Myocyte (in vitro differentiated cells): ENCODE data around the gene ABCC9. TPM values are rescaled to one million over a fixed set of nuclear protein-coding genes. Genes with fewer than 3 reads are reported as not detected.

Experiments used
- DNase-seq: peaks from one replicate; pipeline ENCODE4 v3.0.0-alpha.2; 2012; ENCODE audit warnings: low read depth
- polyA plus RNA-seq: library from polyadenylated mRNA; unstranded; fragments of >200 nt; gene quantifications from one replicate; pipeline ENCODE4 v1.2.1, GENCODE V29; 2012; ENCODE audit warnings: missing spikeins
- total RNA-seq: library from RNA; depleted of rRNA; stranded (reverse); fragments of >200 nt; gene quantifications from 2 replicates; pipeline ENCODE4 v1.2.3, GENCODE V29; 2014

Gene ABCC9
- 10.1 and 18.5 TPM in 2 replicates for total RNA-seq
- polyA plus RNA-seq: 0.44 TPM

DNA sequence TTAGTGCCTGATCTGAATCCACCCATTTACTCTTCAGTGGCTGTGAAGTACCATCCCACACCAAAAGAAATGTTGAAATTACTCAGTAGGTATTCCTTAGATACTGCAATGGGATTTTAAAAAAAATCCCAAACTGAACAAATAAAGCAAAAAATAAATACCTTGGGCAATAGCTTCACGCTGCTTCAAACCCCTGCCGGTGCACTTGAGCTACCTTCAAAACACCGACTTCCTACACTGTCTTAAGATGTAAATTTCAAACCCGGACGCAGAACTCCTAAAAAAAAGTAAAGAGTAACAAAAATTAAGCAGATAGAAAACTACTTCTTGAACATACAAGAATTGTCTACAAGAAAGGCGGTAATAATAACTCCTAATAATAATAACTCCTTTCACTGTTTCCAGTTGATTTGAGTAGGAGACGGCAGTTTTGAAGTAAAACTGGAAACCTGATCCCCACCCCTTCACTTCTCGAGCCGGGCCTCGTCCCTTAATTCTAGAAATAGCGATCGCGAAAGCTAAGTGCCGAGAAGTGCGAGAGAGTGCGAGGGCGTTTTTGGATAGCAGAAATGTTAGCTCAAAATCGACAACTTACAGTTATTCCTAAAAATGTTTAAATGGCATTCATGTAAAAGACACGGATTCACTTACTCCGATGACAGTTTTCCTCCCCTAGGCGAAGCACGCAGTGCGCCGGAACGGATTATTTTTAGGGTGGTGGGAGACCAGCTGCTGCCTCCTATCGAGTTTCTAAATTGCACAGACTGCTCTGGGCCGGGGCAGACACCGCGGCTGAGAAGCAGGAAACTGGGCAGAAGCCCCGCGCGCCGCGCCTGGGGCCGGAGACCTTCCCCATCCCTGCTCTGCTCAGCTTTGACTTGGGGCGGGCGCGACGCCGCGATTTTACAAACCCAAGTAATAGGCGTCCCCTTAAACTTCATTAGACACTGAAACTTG lies at the start of gene ABCC9:
TSS of gene ABCC9 (minus strand) at position 878 of the 957 bp plus-strand sequence. CDS start 4,752 bp downstream, outside the sequence.
- peak; percentile 73 for DNase-seq

- DNase-seq: peak; percentile 31
Measured at GRCh38 chr12:21989819-21990412, 48.7 kb upstream of the ABCC9 start.

- no peak for DNase-seq
Measured at GRCh38 chr12:21988619-21989018, 47.4 kb upstream of the ABCC9 start.

DNA sequence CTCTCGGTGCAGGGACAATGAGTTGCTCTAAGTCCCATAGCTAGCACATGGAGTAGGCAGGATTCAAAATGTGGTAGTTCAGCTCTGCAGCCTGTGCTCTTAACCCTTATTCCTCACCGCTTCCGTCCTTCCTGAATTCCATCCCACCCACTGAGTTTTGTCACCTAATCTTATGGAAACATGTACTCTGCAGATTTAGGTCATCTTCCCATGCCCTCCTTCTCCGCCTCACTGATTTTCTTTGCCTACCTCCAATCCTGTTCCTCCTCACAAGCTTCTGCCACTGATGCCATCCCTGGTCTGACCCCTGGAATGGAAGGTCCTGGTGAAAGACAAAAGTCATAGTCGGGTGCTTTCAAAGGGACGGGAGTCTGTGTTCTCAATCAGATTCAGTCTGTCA lies 46.5 kb upstream of the ABCC9 start:
- no peak for DNase-seq

DNA sequence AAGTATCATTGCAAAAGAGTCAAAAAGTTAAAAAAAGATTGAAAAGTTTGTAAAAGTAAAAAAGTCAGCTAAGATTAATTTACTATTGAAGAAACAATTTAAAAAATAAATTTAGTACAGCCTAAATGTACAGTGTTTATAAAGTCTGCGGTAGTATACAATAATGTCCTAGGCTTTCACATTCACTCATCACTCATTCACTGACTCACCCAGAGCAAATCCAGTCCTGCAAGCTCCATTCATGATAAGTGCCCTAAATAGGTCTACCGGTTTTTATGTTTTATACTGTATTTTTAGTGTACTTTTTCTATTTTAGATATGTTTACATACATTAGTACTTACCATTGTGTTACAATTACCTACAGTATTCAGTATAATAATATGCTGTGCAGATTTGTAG lies 43.9 kb upstream of the ABCC9 start:
- no peak for DNase-seq

DNA sequence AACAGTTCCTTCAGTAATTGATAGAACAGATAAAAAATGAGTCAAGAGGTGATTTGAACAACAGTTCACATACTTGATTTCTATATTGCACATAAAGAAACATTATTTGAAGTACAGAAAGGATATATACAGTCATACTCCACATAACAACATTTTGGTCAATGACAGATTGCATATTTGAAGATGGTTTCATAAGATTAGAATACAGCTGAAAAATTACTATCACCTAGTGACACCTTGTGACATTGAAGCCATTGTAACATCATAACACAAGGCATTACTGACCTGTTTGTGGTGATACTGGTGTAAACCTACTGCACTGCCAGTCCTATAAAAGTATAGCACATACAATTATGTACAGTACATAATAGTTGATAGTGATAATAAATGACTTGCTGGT lies 43.1 kb upstream of the ABCC9 start:
- DNase-seq: no peak

GRCh38 chr12:21983095-21983494 lies 41.9 kb upstream of the ABCC9 start:
- no peak for DNase-seq

DNA sequence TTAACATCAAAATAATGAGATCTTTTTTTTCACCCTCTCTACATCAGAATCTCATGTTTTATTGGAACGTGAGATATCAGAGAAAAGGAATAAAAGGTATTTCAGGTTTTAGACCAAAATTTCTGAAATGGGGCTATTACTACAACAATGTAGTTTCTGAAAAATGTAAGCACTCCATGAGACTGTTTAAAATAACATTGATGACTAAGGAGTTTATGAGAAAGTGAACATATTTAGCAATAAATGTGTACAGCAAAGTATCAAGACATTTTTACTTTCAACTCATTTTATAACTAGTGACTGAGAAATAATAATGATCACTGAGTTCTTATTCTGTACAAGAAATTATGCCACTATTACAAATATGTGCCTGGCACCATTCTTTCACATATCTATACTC lies 39.3 kb upstream of the ABCC9 start:
- no peak for DNase-seq

GRCh38 chr12:21975293-21975692 lies 34.1 kb upstream of the ABCC9 start:
- DNase-seq: no peak

- DNase-seq: no peak
Measured at GRCh38 chr12:21973221-21973620, 32.0 kb upstream of the ABCC9 start.

GRCh38 chr12:21972055-21972454 lies 30.8 kb upstream of the ABCC9 start:
- DNase-seq: no peak

DNA sequence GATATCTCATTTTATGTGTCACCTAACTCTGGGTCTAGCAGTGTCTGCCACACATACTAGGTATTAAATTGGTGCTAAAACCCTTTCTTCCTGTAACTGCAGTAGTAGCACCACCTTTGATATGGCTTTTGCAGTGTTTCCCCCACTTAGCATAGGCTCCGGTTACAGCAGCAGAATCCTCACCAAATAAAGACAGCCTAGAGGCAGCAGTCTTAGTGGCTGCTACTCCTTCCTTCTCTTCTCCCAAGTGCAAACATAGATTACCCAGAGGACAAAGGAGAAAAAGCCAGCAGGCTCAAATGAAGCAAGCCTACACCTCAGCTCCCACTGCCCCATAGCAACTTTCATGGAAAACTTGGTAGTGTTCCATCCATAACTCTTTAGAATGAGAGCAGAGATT lies 30.1 kb upstream of the ABCC9 start:
- no peak for DNase-seq

- DNase-seq: no peak
Measured at GRCh38 chr12:21962821-21963220, 21.6 kb upstream of the ABCC9 start.

- no peak for DNase-seq
Measured at GRCh38 chr12:21962236-21962635, 21.0 kb upstream of the ABCC9 start.

DNA sequence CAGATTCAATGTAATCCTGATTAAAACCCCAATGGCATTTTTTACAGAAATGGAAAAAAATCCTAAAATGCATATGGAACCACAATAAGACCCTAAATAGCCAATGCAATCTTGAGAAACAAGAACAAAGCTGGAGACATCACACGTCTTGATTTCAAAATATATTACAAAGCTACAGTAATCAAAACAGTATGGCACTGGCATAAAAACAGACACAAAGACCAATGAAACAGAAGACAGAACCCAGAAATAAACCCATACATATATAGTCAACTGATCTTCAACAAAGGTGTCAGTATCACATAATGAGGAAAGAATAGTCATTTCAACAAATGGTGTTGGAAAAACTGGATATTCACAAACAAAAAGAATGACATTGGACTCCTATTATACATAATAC lies 9.4 kb upstream of the ABCC9 start:
- DNase-seq: no peak

DNA sequence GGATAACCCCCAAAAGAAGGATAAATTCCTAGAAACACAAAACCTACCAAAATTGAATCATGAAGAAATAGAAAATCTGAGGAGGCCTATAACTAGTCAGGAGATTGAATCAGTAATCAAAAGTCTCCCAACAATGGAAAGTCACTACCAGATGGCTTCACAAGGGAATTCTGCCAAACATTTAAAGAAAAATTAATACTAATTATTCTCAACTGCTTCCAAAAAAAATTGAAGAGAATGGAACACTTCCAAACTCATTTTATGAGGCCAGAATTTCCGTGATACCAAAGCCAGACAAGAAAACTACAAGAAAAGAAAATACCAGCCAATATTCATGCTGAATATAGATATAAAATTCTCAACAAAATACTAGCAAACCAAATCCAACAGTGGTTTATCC lies 7.8 kb upstream of the ABCC9 start:
- DNase-seq: no peak

- no peak for DNase-seq
Measured at GRCh38 chr12:21946983-21947382, 5.8 kb upstream of the ABCC9 start.

DNA sequence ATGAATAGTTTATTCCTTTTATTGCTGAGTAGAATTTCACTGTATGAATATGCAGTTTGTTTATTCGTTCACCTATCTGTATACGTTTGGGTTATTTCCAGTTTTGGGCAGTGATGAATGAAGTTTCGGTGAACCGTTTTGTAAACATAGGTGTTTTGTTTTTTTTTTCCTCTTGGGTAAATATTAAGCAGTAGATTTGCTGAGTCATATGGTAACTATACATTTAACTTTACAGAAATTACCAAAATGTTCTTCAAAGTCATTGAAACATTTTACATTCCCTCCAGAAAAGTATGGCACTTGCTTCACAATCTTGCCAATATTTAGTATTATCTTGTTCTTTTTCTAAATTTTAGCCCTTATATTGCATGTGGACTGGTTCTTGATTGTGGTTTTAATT lies 3.8 kb upstream of the ABCC9 start:
- no peak for DNase-seq

DNA sequence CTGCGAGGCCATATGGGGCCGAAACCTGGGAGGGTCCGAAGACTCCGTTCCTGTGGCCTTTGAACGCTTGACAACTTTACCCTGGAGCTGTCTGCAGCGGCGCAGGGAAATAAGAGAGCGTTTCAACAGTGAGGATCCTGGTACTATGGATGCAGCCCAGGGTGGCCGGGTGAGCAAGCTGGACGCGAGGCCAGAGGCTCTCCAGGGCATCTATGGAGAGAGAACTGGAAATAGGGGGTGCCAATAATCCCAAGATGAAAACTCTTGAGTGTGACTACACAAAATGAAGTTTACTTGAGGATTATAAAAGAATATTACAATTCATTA lies 1.1 kb upstream of the ABCC9 start:
- DNase-seq: no peak

DNA sequence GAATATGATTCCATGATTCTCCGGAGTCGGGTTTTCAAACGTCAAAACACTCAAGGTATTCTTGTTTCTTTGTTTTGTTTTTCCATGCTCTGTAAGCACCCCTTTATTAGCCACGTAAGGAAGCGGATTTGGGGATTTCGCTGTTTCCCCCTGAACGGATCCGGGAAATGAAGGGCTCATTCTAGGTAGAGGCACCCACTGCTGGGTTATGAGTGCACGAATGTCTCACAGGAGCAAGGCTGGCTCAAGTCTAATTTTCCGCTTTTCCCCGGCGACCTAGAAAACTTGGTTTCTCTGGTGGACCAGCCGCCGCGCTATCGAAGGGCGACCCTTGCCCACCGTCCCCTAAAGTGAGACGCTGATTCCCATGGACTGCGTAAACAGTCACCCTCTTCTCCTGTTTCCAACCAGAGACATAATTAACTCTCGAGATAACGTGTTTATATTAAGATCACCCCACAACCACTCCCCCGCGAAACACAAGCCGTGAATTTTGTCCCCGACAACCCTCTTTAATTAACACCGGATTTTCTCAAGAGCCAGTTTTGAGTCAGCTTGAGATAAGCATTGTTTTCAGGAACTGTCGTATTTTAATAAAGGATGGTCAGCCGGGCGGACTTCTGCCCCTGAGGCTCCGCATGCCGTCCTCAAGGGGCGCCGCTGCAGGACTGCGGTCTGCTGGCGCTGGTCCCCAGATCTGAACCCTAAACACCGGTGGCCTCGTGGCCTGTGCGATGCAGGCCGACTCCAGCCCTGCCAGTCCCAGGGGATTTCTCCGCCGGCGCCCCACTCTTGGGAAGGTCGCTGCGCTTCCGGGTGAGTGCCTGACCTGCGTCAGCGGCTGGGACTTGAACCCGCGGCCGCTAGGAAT lies 515 bp upstream of the ABCC9 start:
- peak; percentile 41 for DNase-seq

DNA sequence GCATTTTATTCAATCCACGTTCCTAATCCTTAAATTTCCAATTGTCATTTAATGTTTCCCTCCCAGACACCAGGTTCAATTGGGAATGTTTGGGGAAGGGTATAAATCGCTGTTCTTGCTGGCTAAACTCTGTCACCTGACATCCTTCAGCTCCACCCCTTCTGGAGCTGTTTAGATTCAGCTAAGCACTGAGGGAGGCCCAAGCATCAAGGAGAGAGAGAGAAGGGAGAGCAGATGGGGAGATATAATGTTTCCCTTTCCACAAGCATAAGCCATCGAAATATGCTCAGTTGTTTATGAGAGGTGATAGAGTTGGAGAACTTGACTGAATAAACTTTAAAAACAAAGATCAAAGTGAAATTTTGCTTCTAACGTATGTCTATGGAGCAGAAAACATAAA lies 1.8 kb downstream of the ABCC9 start:
- DNase-seq: no peak

- DNase-seq: no peak
Measured at GRCh38 chr12:21938879-21939278, 2.3 kb downstream of the ABCC9 start.
